Effector CD4-positive, alpha-beta T cell (primary cell): Measurements from ENCODE around the gene G6PD.
"Not testable (repeated sequence)": the region's sequence is repeated elsewhere in the genome, so short reads cannot be mapped to it uniquely, and the experiment has no call there.

Experiments used
- DNase-seq: peaks from one replicate; pipeline ENCODE4 v3.0.0-alpha.2; 2020

The G6PD gene

DNA sequence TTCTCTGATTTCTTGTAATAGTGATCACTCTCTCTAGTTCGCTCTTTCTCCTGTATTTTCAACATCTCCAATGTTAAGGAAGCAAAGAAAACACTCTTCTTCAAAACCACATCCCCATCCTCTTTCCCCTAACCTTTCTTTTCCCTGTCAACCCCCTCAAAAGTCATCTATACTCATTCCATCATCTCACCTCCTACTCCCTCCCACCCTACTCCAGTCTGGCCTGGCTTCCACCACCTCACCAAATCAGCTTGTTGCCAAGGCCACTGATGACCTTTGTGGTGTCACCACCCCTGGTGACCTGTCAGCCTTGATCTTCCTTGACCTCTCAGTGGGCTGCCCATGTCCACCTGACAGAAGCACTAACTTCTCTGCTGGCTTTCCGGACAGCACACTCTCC, 32.9 kb downstream of the G6PD start:
- DNase-seq = no peak

DNA sequence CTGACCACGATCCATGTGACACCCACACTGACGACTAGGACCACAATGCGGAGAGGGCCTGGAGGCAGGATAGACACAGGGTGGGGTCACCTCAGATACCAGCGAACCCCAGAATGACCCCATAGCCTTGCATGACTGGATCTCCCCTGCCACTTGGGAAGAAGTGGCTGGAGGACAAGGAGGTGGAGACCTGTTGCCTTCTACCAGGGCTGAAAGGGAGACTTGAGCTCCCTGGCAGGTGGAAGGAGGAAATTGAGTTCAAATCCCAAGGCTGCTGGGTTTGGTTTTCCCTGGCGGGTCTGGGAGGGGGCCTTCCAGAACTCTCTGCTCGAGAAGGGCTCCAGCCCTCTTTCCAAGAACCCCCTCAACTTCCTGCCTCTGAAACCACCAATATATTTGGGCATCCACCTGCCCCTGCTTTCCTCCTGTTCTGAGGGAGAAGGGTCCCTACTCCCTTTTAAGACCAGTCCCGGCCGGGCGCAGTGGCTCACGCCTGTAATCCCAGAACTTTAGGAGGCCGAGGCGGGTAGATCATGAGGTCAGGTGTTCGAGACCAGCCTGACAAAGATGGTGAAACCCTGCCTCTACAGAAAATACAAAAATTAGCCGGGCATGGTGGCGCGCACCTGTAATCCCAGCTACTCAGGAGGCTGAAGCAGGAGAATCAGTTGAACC, 33.6 kb downstream of the G6PD start:
- no peak for DNase-seq

DNA sequence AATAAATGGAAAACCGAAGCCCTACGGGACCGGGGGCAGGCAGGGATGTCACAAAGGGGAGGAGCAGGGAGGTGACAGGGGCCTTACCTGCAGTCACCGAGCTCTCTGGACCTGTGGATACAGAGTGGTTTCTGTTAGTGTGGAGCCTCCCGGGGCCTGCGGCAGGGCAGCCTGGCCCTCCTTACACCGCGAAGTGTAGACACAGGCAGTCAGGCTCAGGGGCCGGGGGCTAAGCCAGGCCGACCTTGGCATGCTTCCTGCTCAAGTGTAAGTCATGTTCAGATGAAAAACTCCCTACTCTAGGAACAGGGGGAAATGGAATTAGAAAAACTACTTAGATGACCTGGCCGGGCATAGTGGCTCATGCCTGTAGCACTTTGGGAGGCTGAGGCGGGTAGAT, 34.9 kb downstream of the G6PD start:
- no peak for DNase-seq

DNA sequence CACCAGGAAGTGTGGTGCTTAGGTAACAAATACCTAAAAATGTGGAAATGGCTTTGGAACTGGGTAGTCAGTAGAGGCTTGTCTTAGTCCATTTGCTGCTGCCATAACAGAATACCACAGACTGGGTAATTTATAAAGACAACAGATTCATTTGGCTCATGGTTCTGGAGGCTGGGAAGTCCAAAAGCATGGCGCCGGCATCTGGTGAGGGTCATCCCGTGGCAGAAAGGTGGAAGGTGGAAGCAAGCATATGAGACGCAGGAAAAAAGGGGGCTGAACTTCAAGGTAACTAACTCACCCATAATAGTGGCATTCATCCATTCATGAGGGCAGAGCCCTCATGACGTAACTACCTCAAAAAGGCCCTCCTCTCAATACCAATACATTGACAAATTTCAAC, 37.2 kb downstream of the G6PD start:
- DNase-seq = no peak

DNA sequence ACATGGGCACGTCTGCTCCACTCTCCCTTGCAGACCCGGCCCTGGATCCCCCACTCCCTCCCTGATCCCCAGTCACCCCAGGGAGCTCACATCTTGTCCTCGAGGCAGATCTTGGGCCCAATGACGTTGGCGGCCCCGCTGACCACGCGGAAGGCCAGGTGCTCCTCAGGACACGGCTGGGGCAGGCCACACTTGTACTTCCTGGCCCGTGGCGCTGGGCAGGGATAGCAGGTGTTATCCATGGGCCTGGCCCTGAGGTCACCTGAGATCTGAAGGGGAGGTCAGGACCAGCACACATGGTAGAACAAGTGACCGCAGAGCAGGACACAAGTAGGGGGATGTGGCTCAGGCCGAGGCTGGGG, 38.3 kb downstream of the G6PD start:
- DNase-seq = no peak

DNA sequence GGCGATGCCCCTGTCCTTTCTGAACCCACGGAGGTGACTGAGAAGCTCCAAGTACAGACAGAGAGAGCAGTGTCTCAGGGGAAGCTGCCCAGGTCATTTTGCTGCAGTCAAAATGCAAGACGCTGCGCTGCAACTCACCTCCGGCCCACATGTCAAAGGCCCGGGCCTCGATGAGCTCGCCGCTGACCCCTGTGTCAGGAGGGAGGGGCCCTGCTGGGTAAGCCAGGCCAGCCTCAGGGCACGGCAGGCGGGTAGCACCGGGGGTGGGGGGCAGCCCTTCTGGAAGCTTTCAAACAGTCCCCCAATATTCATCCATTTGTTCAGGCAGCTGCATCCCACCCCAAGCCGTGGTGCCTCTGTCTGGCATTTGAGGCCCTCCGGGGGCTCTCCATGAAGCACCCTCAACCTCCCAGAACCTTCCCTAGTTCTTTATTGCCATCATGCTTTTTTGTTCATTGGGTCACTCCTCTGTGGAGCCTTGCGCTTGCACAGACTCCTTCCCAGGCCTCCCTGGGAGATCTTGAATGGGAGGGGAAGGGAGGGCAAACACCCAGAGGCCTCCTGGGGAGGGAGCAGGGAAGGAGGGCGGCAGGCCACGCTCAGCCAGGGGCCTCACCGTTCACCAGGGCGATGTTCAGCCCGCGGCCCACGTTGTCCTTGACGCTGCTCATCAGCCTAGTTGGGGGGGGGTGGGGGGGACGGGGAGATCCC, 38.8 kb downstream of the G6PD start:
- DNase-seq = no peak

DNA sequence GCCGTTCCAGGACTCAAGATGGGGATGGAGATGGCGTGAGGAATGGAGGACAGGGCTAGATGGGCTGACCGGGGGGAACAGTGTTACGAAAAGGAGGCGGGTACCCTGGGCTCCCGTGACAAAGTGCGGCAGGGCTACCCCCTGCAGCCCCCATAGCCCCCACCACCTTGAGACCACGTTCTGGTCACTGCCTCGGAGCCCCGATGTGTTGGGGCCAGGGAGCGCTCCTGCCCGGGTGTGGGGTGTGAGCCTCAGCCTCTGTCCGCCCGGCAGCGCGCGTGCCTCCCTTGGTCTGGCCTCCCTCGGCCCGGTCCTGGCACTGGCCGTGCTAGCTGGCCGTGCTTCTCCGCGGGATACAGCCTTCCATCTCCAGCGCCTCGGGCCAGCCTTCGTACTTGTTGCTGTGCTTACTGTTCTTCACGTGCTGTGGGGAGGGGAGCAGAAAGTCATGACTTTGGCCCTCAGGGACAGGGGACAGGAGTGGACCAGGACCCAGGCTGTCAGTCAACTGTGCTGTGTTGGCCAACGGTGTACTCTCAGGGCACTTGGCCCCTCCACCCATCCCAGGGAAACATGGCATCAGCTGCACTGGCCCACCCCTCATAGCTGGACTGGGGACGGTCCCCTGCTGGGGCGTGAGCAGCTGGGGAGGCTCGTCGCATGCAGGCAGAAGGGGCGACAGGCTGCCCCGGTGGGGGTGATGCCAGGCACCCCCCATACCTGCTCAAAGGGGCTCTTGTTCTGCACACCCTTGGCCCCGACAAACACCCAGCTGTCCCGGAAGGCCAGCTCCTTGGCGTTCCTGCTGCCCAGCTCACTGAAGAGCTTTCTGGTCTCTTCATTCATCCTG, 39.9 kb downstream of the G6PD start:
- DNase-seq = no peak

DNA sequence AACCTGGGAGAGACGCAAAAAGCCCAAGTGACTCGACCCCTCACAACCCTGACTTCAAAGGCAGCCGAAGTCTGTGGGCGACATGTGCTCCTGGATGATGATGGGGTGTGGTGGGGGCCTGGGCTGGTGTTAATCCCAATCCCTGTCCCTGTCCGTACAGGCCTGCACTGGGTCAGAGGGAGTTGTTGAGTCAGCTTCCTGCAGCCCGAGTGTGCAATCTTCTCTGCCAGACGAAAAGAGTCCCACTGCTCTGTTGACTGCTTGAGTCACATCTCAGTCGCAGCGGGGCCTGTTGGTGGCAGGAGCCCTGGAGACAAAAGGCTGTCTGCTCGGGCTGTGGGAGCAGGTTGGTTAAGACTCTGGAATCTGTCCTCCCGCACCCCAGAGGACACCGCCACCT, 40.9 kb downstream of the G6PD start:
- no peak for DNase-seq

DNA sequence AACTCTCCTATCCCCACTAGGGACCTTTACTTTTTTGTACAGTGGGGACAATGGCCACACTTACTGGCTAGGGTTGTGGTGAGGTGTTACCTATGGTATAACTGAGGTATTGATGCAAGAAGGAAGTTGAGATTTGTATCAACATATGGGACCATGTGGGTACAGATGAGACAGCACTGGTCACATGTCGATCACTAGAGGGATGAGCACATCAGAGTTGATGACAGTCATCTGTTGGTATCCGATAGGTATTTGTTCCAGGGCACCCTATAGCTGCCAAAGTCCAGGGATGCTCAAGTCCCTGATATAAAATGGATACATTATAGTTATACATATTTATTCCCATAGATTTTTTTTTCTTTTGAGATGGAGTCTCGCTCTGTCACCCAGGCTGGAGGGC, 43.7 kb downstream of the G6PD start:
- no peak for DNase-seq

DNA sequence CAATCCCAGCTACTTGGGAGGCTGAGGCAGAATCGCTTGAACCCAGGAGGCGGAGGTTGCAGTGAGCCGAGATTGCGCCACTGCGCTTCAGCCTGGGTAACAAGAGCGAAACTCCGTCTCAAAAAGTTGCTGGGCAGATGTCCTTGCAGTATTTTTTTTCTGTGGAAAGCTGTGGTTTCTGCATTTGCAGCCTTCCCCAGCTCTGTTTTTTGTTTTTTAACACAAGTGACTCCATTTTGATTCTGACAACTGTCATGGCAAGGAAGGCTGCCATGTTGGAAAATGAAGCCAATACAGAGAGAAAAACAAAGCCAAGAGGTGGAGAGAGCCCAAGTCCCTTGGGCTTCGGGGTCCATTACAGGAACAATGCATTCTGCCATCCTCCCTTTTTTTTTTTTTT, 44.5 kb downstream of the G6PD start:
- DNase-seq = no peak

DNA sequence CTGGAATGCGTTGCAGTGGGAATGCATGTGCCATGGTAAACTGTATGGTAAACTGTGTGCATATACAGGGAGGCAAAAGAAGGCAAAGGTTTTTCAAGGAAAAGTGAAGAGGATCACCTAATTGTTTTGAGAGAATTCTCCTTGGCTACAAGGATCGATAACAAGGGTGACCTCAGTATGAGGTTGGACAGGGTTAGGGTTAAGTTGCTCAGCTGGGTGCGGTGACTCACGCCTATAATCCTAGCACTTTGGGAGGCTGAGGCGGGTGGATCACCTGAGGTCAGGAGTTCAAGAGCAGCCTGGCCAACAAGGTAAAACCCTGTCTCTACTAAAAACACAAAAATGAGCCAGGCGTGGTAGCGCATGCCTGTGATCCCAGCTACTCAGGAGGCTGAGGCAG, 45.2 kb downstream of the G6PD start:
- DNase-seq = not testable (repeated sequence)

DNA sequence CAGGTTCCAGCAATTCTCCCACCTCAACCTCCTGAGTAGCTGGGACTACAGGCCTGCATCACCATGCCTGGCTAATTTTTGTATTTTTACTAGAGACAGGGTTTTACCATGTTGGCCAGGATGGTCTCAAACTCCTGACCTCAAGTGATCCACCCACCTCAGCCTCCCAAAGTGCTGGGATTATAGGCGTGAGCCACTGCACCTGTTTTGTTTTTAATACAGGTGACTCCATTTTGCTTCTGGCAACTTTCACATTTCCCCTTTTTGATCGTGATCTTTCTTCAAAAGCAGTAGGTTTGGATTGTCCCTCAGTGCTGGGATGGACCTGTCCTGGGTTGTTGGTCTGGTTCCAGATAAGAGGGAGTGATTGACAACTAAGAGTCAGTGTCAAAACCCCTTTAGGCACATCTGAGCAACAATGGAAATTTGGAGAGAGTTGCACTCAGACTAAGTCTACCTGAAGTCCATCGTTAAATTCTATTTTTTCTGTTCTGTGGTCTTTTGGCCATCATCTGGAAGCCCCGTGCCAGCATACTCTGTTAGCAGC, 50.0 kb downstream of the G6PD start:
- DNase-seq = not testable (repeated sequence)

DNA sequence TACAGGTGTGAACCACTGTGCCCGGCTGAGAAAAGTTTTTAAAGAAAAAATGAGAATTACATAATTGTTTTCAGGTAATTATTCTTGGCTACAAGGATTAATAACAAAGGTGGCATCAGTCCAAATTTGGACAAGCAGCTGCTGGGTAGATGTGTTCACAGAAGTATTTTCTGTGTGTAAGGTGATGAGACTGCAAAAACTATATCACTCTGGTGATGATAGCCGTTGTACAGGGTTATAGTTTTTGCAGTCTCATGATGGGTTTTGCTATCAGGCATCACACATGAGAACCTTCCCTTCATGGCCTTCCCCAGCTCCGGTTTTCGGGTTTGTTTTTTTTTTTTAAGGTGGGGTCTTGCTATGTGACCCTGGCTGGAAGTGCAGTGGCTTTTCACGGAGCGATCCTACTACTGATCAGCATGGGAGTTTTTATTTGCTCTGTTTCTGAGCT, 51.1 kb downstream of the G6PD start:
- no peak for DNase-seq

DNA sequence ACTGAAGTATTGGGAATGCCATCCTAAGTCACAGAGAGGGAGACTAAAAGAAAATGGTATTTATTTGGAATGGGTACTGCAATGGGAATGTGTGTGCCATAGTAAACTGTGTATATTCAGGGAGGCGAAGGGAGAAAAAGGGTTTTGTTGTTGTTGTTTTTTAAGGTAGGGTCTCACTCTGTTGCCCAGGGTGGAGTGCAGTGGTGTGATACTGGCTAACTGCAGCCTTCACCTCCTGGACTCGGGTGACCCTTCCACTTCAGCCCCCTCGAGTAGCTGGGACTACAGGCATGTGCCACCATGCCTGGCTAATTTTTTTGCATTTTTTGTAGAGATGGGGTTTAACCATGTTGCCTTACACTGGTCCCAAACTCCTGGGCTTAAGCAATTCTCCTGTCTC, 51.9 kb downstream of the G6PD start:
- DNase-seq = no peak

DNA sequence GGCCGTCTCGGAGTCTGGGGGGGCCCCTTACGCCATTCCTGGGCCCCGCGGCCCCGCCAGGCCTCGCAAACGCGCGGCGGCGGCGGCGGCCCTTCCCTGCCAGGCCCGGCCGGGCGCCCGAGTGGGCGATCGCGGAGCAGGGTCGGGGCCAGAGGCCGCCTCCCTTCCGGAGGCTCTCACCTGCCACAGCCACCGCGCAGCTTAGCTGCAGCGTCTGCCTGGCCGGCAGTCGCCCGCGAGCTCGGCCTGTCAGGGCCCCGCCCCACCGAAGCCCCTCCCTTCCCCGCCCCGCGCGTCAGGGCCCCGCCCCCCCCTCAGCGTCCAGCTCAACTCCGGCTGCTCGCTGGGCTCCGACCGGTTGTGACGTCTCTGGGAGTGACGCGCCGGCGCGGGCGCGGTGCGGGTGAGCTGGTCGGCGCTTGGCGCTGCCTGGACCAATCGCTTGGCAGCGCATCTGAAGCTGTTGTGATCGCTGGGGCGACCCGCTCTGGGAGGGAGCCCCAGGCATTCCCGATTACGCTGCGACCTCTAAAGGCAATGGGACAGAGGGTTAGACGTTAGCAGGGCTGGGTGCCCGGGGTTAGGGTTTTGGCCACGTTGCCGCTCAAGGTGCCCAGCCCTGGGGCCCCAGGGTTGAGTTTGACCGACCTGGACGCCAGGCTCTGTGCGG, 56.1 kb downstream of the G6PD start, which contains the start of gene SLC10A3:
Gene SLC10A3, minus strand, starts transcription at position 216 of the 670 bp plus-strand sequence. CDS start 1,689 bp downstream, outside the sequence.
- peak; percentile 80 for DNase-seq

DNA sequence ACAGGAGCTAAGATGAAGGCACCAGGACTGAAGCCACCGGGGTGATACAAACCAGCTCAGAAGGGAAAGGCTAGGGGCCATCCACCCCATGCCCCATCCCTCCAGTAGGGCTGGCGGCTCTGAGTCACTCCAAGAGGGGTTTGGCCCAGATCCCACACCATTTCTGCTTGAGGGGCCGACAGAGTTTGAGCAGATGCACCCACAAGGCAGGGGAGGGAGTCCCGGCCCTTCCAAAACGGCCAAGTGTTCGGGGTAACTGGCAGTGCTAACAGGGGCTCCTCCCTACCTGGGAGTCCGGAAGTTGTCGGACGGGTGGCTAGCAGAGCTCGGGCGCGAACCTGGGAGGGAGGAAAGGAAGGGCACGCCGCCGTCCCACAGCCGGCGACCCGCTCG, 56.6 kb downstream of the G6PD start:
- DNase-seq = no peak

DNA sequence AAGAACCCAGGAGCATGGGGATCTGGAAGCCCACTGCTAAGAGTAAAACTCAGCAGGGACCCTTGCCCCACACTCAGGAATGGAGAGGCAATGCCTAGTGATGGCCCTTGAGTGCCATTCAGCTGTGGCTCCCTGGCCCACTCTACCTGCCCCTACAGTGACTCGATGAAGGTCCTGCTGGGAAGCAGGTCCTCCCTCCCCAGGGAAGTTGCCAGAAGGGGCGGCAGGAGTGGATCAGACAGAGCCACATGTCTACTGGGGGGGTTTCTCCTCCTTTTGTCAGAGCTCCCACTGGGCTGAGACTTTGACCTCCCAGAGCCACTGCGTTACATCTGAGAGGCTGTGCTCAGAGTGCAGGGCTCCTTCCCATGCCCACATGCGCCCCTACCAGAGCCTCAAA, 57.5 kb downstream of the G6PD start:
- DNase-seq = no peak

DNA sequence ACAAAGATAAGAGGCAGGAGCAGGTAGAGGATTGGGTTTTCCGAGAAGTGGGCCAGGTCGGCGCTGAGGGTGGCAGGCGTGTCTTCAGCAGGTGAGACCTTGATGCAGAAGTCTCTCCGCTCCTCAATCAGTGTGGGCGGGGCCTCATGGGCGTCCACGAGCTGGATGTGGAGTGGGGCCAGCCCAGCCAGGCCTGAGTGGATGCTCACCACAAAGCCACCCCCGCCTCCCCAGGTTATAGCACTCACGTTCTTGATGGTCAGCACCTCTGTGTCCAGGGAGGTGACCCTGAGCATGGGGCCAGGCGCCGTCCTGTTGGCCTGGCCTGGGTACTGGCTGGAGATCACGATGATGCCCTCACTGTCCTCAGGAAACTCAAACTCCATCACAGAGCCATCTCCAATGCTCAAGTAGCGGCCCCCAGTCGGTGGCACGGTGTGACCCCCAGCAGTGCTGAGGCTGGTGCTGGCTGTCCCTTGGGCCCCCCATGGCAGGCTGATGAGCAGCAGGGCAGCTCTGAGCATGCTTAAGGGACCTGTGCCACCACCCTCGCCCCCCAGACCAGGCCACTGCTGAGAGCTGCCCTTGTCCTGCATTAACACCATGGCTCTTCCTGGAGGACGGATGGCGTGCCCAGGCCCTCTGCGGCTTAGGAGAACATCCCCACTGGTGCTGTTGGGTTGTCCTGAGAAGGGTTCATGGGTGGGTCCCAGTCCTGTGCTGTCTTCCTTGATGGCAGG, 58.1 kb downstream of the G6PD start:
- DNase-seq = no peak

DNA sequence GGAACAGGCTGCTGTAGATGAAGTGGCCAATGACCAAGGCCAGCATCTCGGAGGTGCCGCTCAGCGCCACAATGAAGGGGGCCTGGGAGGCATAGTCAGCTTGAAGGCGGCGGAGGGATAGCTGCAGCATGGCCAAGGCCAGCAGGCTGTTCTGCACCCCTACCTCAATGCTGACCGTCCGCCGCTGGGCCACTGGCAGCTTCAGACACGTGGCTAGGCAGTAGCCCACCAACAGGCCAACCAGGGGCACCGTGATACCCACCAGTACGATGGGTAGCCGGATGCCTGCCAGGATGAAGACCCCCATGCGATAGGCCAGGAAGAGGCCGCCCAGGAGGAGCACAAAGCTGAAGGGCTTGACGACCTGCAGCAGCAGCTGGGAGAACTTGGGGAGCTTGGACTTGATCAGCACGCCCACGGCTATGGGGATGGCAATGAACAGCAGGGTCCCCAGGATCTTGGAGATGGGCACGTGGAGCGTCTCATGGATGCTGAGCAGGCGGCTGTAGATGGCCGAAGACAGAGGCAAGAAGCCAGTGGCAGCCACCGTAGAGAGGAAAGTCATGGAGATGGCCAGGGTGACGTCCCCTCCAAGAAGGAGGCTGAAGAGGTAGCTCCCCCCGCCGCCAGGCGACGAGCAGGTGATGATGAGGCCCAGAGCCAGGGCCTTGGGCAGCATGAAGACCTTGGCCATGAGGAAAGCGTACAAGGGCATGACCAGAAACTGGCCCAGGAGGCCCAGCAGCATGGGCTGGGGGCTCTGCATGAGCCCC, 58.9 kb downstream of the G6PD start:
- no peak for DNase-seq

DNA sequence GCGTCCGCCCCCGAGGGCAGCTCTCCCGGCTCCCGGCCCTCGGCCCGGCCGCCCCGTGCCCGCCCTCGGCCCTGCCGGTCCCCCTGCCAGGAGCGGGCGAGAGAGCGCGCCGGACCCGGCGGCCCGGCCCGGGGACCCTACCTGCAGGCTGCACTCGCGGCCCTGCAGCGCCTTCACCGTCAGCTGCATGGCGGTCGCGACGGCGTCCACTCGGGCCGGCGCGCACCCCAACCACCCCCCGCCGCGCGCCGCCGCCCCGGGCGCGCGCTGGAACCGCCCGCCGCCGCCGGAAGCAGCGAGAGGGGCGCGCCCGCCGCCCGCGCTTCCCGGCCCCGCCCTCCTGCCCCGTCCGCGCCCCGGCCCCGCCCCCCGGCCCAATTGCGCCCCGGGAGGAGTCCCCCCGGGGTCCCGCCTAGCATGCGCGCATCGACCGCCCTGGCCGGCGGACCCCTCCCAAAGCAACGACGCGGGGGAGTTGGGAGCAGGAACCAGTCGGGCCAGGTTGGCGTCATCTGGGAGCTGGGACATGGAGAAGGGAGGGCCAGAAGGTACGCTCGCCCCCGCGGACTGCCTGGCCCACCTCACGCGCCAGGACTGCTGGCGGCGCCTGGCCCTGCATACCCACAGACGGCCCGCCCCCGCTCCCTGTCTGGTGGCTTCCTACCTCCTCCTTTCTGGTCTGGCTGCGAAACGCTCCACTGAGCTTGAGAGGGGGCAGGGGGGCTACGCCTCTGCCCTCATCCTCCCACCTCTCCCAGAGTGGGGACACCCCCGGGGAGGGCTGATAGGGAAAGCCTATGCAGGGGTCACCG, 60.0 kb downstream of the G6PD start, which contains the start of gene UBL4A:
Gene UBL4A, minus strand, starts transcription at position 220 of the 812 bp plus-strand sequence. Its CDS starts 31 bp downstream, at position 189.
- peak; percentile 39 for DNase-seq
